HG02798 (cell line): Measurements from ENCODE around the gene AGTPBP1.

Experiments used
- ATAC-seq: cut with Tn5 transposase; IDR thresholded peaks from one replicate; pipeline ENCODE4 v1.9.1; 2021; ENCODE audit warnings: mild to moderate bottlenecking; ENCODE audit not compliant: unreplicated experiment, poor library complexity

AGTPBP1 gene

DNA sequence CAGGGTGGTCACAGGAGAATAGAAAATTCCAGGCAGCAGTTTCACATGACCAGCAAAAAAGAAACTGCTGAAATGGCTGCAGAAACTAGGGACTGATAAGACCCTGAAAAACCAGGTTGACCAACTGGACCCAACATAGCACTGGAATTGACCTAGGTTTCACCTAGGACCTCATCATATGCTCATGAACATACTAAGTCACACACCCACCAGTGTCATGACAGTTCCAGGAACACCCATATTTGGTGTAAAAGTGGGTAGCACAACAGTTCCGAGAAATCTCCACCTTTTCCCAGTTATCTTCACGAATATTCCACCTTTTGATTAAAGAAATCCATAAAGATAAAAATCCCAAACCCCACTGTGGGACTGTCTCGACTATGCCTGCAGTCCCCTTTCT lies 182.2 kb downstream of the AGTPBP1 start:
- ATAC-seq, result no peak

DNA sequence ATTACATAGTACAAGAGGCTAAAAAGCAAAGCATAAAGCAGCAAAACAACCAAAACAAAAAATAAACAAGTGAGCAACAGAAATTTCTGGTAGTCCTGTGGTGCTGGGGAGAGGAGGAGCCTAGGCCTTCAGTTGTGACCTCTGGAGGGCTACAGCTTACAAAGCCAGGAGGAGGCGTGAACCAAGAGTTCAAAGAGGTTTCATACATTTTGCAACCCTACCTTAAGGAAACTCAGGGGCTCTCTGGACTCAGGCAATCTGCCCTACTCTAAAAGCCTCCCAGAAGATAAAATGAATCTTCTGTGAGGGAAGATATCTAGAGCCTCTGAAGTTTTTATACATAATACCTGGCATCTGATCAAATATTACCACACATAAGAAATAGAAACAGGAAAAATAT lies 187.4 kb downstream of the AGTPBP1 start:
- peak; percentile 60 for ATAC-seq

DNA sequence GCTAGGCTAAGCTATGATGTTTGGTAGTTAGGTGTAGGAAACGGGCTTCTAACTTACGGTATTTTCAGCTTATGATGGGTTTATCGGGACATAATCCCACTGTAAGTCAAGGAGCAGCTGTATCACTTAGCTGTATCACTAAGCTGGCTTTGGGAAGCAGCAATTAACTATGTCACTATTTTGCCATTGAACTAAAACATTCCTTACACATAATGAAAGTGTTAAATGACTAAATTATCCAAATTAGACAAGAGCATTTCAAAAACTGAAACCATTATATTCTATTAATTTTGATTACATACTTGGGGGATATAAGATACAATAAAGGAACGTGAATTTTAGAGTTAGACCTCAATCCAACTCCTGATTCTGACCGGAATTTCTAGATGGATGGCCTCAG lies 188.3 kb downstream of the AGTPBP1 start:
- ATAC-seq, result no peak

DNA sequence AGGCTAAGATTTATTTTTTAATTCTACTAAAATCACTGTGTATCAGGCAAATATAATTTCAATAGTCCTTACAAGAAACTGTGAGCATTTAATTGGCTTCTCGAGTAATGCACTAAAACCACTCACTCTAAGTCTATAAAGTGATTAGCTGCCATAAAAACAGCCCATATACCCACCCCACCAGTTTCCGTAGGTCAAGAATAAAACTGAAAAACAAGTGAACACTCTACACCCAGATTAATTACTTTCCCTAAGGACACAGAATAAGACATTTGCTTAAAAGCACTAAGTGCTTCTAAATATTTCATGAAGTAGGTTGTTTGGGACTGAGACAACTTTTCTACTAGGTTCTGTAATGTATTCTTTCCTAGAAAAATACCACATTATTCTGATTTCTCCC lies 194.2 kb downstream of the AGTPBP1 start:
- ATAC-seq, result no peak

DNA sequence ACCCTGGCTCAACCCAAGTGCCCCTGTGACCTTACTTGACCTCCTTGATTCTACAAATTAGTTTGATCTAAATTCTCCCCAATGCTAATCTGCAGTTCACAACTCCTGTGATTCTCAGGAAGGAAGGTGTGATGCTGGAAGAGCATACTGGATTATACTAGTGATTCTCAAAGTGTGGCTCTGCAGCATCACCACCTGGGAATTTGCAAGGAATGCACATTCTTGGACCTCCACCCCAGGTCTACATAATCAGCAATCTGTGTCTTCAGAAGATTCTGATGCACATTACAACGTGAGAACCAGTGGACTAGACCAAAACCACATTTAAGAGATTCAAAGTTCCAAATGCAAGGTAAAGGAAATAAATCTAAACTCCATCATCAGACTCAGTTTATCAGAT lies 198.6 kb downstream of the AGTPBP1 start:
- ATAC-seq, result no peak

DNA sequence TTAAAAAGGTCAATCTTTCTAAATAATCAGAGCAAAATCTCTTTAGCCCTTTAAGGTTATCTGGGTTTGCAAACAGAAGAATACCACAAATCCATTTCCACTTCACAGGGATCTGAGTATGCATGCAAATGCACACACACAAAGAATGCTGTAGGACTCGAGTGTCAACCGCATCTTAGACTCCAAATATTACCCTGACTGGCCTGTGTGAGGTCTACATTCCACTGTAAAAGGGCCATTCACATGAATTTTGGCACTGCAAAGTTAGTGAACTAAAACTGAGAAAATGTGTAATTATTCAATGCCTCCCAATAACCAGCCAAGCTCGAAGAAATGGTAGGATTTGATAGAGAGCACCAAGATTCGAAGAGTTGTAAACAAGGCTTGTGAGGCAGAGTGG lies 199.9 kb downstream of the AGTPBP1 start:
- ATAC-seq, result no peak

DNA sequence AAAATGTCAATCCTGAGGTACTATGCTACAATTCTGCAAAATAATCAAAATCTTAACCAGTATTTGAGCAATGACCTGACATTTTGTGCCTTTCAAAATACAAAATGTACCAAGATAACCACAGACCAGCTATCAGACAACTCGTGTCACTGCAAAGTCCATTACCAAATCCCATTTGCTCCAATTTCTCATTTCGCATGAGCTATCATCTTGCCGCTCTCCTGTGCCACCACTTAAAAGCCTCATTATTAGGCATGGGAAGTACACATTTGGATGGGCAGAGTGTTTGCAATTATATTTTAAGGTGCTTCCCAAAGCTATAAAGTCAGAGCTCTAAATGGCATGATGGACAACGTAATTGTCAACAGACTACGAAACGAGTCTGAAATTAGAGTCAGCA lies 205.2 kb downstream of the AGTPBP1 start:
- ATAC-seq, result no peak

DNA sequence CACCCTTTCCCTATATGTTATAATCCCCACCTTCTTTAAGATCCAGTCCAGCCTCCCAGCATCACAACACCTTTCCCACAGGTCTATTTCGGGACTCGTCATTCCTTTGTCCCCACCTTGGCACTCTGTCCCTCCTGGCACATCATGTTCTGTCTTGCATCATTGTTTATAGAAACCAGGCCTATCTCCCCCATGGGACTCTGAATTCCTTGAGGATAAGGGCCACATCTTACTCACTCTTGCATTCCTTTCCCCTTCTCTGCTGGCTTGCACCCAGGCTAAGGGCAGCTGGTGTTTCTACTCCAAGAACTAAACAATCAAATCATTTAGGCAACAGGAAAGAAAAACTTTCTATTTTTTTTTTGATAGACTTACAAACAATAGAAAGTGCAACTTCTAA lies 205.7 kb downstream of the AGTPBP1 start:
- no peak for ATAC-seq

DNA sequence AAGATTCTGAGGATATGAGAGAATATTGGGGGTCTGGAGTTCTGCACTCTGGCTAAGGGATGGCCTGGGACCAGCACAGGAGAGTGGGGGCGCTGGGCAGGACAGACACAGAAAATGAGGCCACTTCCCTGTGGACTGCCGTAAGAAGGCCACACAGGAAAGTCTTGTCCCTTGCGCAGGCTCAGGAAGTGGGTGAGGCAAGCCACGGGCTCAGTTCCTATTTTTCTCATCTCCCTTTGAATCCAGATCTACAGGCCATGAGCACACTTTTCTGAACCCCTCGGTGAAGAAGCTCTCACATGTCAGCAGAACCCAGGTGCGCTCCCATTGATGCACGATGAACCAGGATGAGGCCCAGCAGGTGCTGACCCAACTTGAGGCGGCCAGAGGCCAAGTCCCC lies 207.4 kb downstream of the AGTPBP1 start:
- no peak for ATAC-seq

DNA sequence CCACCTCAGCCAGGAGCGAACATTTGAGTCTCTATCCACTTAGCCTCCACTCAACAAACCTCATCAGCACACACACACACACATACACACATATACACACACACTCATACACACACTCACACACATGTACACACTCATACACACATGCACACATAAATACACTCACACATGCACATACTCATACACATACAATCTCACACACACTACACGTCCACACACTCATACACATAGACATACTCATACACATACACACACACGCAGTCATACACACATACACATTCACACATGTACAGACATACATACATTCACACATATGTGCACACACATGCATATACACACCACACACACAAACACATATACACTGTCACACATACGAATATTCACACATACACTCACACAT lies 208.2 kb downstream of the AGTPBP1 start:
- no peak for ATAC-seq

DNA sequence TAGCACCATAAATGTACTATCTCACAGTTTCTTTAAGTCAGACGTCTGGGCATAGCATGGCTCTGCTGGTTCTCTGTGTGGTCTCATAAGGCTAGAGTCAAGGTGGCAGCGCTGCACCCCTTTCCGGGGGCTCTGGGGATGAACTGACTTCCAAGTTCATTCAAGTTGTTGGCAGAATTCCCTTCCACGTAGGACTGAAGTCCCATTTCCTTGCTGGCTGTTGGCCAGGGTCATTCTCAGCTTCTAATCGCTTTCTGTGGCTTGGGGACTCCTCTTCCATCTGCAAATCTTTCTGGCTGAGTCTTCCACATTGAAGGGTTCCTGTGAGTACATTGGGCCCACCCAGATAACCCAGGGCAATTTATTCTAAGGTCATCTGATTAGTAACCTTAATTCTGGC lies 211.0 kb downstream of the AGTPBP1 start:
- no peak for ATAC-seq

DNA sequence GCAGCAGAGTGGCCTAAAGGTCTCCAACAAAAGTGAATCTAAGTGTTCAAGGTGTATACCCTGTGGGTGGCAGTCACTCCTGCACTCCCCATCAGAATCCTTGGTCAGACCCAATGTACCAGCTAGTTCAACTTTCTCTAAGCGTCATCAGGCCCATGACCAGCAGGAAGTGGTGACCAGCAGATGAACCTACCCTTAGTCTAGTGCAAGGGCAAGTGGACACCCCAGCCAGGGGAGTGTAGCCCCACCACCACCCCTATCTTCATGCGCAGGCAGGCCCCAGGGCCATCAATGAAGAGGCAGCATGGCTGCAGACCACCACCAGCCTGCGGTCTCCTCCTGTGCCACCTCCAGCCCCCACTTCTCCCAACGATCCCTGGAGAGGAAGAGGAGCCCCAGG lies 213.1 kb downstream of the AGTPBP1 start:
- ATAC-seq, result no peak

DNA sequence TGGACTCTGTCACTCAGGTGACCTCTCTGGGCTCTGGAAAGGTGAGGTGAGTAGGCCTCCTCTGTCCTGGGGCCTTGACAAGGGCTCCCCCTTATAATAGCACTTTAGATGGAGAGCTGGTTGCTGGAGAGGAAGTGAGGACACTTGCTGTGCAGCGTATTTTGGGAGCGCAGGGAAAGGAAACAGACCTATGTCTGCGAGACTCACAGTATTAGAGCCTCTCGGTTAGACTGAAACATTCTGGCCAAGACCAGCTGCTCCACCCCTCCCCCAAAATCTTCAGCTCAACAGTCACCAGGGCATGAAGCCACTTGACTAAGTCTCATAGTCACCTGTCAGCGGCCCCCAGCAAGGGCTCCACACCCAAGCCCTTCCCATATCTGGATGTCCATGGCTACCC lies 213.6 kb downstream of the AGTPBP1 start:
- no peak for ATAC-seq

DNA sequence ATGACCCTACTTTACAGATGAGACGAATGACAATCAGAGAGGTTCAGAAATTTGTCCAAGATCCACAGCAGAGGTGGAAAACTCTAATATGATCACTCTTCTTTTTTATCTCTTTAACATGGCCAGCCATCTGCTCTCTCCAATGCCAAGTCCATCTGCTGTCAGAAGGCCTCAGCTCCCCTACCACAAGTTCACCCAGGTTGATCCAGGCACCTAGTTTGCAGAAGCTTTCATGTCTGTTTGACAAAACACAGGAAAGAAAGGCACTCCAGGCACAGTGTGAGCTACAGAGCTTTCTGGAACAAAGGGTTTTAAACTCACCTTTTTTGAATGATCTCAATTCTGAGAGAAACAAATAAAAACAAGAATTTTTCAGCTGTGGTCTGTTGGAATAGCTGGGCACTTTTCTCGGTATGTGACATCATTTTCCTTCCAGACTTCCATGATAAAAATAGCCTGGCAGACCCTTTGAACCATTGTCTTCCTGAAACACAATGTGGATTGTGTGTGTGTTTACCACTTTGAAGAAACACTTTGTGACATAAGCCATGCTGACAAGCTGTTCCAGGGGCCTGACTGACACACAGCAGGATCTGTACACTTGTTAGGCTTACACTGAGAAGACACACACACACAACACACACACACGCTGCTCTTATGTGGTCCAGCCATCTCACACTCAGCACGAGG lies 214.3 kb downstream of the AGTPBP1 start:
- no peak for ATAC-seq

DNA sequence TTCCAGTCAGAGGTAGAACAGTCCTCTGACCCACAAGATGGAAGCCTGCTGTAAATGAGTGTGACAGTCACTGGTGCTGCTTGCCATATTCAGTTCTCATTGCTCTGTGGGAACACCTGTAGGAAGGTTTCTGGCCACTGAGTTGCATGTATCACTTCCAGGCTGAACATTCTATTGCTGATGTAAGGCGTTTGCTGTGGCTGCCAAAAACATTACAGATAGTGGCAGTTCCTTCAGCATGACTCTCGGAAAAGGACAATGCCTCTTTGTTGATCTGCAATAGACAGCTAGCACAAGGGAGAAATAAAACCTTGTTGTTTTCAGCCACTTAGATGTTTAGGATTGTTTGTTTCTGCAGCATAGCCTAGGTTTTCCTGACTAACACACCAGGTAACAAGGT lies 217.2 kb downstream of the AGTPBP1 start:
- no peak for ATAC-seq

DNA sequence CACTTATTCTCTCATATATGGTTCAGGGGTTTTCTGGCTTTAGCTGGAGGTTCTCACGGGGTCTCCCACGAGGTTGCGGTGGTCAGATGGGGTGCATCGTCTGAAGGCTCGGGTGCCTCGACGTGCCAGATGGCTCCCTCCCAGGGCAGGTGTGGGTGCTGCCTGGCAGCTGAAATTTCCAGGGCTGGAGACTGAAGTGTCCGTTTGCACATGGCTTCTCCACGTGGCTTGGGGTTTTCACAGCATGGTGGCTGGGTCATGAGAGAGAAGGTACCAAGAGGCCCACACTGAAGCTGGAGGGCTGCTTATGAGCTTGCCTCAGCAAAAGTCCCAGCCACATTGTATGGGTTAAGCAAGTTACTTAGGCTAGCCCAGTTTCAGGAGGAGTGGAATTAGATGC lies 218.6 kb downstream of the AGTPBP1 start:
- ATAC-seq, result no peak

DNA sequence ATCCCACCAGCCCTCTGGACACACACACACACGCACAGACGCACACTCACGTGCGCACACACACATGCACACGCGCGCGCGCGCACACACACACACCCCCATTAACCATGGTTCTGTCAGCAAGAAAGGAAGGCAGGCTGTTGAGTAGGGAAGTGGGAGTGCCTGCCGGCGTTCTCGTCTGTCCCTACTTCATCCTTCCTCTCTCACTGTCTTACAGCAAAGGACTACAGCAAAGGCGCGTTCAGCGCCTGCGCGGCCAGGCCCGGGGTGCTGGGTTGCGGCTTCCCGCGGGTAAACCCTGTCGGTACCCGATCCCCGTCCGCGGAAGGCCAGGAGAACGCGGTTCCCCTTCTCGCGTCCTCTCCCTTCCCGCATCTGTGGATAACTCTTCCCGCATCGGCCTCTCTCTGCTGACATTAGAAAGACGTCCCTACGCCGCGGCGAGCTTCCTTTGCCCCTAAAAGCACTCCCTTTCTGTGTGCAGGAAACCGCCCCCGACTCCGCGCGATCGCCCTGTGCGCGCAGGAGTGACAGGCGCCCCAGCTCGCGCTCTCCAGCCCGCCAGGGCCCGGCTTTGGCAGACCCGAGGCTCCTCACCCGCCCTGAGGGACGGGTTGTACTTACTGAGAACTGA lies 219.2 kb downstream of the AGTPBP1 start:
- no peak for ATAC-seq

DNA sequence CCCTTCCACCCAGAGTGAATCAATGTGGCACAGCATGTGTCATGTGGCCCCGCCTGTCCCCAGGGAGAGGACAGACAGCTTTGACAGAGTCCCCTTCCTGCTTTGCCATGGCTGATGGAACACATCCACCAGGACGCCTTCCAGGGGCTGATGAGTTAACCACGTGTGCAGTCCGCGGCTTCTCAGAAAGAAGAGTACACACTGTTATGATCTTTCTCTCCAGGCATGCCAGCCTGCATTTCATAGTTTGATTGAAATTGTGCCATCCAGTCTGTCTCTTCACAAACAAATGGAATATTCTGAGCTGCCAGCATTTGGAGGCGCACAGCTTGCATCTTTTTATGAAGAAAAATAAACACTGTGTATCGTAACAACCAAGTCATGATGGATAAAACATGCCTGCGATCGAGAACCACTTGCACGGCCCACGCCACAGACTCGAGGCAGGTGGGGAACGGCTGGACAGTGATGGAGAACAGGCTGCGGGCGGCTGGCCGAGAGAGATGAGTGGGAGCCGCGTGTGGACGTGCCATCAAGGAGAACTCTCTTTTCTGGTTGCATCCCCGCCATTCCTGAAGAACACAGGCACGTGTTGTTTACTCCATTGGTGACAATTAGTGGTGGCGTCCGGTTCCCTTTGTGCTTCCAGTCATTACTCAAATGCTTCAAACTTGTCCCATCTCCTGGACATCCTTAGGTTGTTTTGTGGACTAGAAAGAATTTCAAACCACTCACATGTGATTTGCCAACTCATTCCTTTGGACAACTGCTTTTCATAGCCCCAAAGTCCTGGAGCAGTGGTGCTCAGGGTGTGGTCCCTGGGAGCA lies 220.2 kb downstream of the AGTPBP1 start:
- ATAC-seq, result no peak

DNA sequence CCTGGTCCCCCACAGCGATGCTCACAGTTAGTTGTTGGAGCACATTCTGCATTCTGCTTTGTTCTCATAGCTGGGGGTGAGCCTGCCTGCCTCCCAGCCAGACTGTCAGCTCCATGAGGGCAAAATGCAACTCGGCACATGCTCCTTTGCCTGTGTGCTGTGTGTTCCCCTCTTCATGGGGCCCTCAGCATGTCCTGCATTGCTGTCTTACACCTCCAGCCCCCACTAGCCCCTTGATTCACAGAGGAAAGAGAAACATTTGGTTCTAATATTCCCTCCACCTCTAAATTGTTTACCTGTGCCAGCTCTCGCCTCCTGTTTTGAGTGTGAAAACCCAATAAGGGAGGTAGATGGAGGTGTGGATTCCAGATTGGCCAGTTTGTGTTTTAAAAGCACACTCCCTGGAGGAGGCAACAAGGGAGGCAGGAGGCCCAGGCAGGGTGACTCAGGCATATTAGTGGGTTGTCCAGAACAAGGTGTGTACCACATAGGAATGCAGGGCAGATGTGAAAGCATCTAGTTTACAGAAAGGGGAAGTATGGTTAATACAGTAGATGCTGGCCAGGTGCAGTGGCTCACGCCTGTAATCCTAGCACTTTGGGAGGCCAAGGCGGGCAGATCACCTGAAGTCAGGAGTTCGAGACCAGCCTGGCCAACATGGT lies 224.6 kb downstream of the AGTPBP1 start:
- ATAC-seq, result no peak

DNA sequence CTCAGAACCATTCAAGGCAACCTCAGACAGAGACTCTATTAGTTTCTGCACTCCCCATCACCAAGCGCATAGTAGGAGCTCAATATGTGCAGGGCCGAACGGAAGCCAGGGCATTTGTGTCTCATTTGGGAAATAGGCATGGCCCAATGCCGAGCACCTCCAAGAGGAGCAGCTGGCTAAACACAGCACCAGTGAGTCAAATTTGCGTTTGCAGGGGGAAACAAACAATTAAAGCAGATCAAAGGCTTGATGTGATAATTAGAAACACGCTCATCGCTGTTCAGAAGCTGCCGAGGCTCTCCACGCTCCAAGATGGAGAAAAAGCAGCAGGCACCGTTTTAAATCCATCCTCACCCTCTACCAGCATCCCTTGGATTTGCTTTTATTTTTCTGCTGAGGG lies 225.3 kb downstream of the AGTPBP1 start:
- no peak for ATAC-seq

DNA sequence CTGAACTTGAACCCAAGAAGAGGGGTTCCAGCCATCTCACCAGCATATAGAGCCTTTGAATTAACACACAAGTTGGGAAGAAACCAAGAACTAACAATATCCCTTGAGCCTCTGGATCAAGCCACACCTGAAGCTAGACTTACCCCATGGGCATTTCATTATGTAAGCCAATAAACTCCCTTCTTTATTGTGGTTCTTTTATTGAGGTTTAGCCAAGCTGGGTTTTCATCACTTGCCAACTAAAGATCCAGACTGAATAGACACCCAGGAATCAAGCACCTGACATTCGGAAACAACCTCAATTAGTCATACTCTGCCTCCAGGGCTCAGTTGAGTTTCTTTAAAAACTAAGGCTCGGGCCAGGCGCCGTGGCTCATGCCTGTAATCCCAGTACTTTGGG lies 226.7 kb downstream of the AGTPBP1 start:
- no peak for ATAC-seq
